PC-9 (cell line): Measurements from ENCODE around the gene CDC23.

Source experiments
- CTCF ChIP-seq: fragments of 200-600 bp; sonication (generic); conservative IDR thresholded peaks from 2 replicates; pipeline ENCODE4 v1.6.1; 2017; ENCODE audit warnings: mixed run types, antibody characterized with exemption, mild to moderate bottlenecking, moderate library complexity
- EZH2 ChIP-seq: fragments of 200-600 bp; sonication (generic); IDR thresholded peaks from 2 replicates; pipeline ENCODE4 v1.8.0; 2017; ENCODE audit warnings: antibody characterized with exemption, low read depth

- TF ChIP-seq CTCF (no peak), EZH2 (no peak)
Measured at GRCh38 chr5:138186002-138186447, 27.1 kb downstream of the CDC23 start.
